H1 (cell line): ENCODE results near the gene SCARB1. TPM values are rescaled to one million over a fixed set of nuclear protein-coding genes. Genes with fewer than 3 reads are reported as not detected.

ENCODE experiments used
- BCL11A ChIP-seq, 2 experiments: IDR thresholded peaks; one replicate each; pipeline ENCODE4 v1.6.1; 2011; ENCODE audit warnings: low read depth in 2 of 2, low read length in 2 of 2, mild to moderate bottlenecking in 2 of 2
- HDAC6 ChIP-seq: IDR thresholded peaks from one replicate; pipeline ENCODE4 v1.7.1; 2012; ENCODE audit warnings: low read depth, mild to moderate bottlenecking, inconsistent platforms, low read length, moderate library complexity
- SUZ12 ChIP-seq: fragments of 200-600 bp; sonication (generic); IDR thresholded peaks from 2 replicates; pipeline ENCODE4 v1.6.1; 2012; ENCODE audit warnings: mild to moderate bottlenecking, inconsistent platforms, low read length, moderate library complexity, mixed read lengths
- polyA plus RNA-seq, 7 experiments: library from polyadenylated mRNA; depleted of rRNA in 3 of 7; stranded (reverse) in 5 of 7; unstranded in 2 of 7; fragments of >200 nt in 5 of 7; fragments of 200-250 nt in 2 of 7; gene quantifications; 1 replicate in 5 of 7; 2 replicates in 1 of 7; 4 replicates in 1 of 7; pipeline versions ENCODE4 v1.2.1 to v1.2.3, GENCODE V29; 2011 to 2013; ENCODE audit warnings: missing spikeins in 2 of 7, mixed read lengths in 2 of 7
- total RNA-seq: library from RNA; stranded (reverse); fragmentation: NEBNext Ultra II Directional; extraction: Animal tissue kit (Norgen Biotek cat#: 25700); gene quantifications from 2 replicates; pipeline ENCODE4 v1.2.1, GENCODE V29; 2021

The SCARB1 gene
- total and polyA plus RNA-seq, 2 of the 8 experiments (the other 6 are each of a cell fraction or from before 2014, with no cell fraction given), result 45.3 to 57.1 TPM

GRCh38 chr12:124852911-124853427 is 10.7 kb downstream of the SCARB1 start (continued):
- TF ChIP-seq SUZ12 (no peak), HDAC6 (no peak), BCL11A (IDR thresholded peaks at IDR 0.05; ENCODE audit: low read depth in 2 of 2, low read length in 2 of 2) (no peak)
